Gastrocnemius medialis (tissue), 4 donors: ENCODE results near the gene FDPS. TPM values are rescaled to one million over a fixed set of nuclear protein-coding genes. Genes with fewer than 3 reads are reported as not detected.
A peak's percentile ranks its signal among the peaks of the same experiment; 100 is the strongest.

Source experiments
- ATAC-seq, 2 donors: fragments of 150-250 bp; one replicate each; pipeline ENCODE4 v1.9.1; 2016
- DNase-seq, 2 donors: peaks; one replicate each; pipeline ENCODE4 v3.0.0-alpha.2; 2019
- H3K27ac ChIP-seq, 4 donors: fragments of 200-600 bp; sonication (generic); 1 replicate in 1 of 4; 2 replicates in 3 of 4; pipeline ENCODE4 v1.5.1; 2016 to 2018; ENCODE audit warnings: mild to moderate bottlenecking in 2 of 4, moderate library complexity in 1 of 4
- H3K27me3 ChIP-seq, 3 donors: fragments of 200-600 bp; sonication (generic) in 2 of 3; 1 replicate in 1 of 3; 2 replicates in 2 of 3; pipeline versions ENCODE4 v1.5.1 to v1.6.0; 2016 to 2019; ENCODE audit warnings: mild to moderate bottlenecking in 1 of 3, moderate library complexity in 1 of 3
- H3K36me3 ChIP-seq, 2 donors: fragments of 200-600 bp; sonication (generic) in 1 of 2; one replicate each; pipeline ENCODE4 v1.5.1; 2017 to 2018
- H3K4me1 ChIP-seq, 2 donors: fragments of 200-600 bp; sonication (generic) in 1 of 2; one replicate each; pipeline ENCODE4 v1.5.1; 2016 to 2017; ENCODE audit warnings: mild to moderate bottlenecking in 2 of 2
- H3K4me3 ChIP-seq, 4 donors: fragments of 200-600 bp; sonication (generic) in 3 of 4; 1 replicate in 1 of 4; 2 replicates in 3 of 4; pipeline ENCODE4 v1.5.1; 2016 to 2019; ENCODE audit warnings: mild to moderate bottlenecking in 2 of 4
- H3K9me3 ChIP-seq, 3 donors: fragments of 200-600 bp; sonication (generic) in 2 of 3; 1 replicate in 1 of 3; 2 replicates in 2 of 3; pipeline ENCODE4 v1.5.1; 2016 to 2019
- CTCF ChIP-seq, 5 experiments: fragments of 450-650 bp in 3 of 5; fragments of 200-600 bp in 2 of 5; sonication (generic) in 2 of 5; IDR thresholded peaks in 4 of 5; conservative IDR thresholded peaks in 1 of 5; 1 replicate in 4 of 5; 2 replicates in 1 of 5; pipeline ENCODE4 v1.5.1; 2016 to 2019; ENCODE audit warnings: antibody characterized with exemption in 5 of 5, mild to moderate bottlenecking in 3 of 5, moderate library complexity in 3 of 5
- POLR2A ChIP-seq, 2 donors: fragments of 450-650 bp; IDR thresholded peaks; one replicate each; pipeline ENCODE4 v1.6.1; 2017; ENCODE audit warnings: antibody characterized with exemption in 2 of 2, mild to moderate bottlenecking in 2 of 2, moderate library complexity in 2 of 2
- in situ Hi-C, 4 donors: fragments of 200-750 bp; cut with MboI; loops; one replicate each; pipeline versions ENCODE4 v1.15.0 to v1.8.0; 2017; ENCODE audit warnings: low sequenced_read_pairs in 4 of 4
- intact Hi-C: fragments of 100-400 bp; cut with DNase I; formaldehyde crosslinking; loops from one replicate; pipeline ENCODE4 v1.15.1; 2023; ENCODE audit warnings: low total_unique reads
- total RNA-seq, 4 donors: library from RNA; depleted of rRNA; stranded (reverse); fragments of >200 nt; gene quantifications; one replicate each; pipeline versions ENCODE4 v1.1.0 to v1.2.3, GENCODE V29; 2016

Gene FDPS
- total RNA-seq, 4 donors from 2014 or later: 47.6 to 65.4 (median 49.1) TPM

DNA sequence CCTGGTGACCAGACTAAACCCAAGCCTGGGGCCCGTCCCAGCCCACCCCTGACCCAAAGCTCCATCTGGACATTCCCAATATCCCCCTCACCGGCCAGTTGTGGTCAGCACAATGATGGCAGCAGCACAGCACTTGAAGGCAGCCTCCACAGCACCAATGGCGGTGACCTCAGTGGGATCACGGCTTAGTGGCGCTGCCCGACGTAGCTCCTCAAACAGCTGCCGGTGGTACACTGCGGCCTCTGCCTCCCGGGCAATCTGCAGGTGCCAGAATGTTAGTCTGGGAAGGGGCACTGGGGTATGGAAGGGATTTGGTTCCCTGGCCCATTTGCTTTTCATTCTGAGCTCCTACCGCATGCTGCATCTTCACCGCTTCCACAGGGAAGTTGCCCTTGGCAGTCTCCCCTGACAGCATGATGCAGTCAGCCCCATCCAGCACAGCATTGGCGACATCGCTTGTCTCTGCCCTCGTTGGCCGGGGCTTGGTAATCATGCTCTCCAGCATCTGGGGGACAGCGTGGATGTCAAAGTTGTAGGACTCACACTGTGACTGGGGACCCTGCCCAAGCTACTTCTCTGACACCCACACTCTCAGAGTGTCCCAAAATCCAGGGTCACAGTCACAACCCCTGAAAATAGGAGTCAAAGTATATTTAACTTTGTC lies 15.4 kb upstream of the FDPS start:
- no peak overlapping the region for H3K4me3 ChIP-seq
- intact Hi-C loops: no loop called here
- in situ Hi-C loops: no loop called here
- H3K27me3 ChIP-seq: peaks cover 17 to 25% (median 24%) of the 10 kb centered on the region in 3 donors
- no peaks in the 10 kb centered on the region for H3K4me1 ChIP-seq
- DNase-seq (no peak), ATAC-seq (no peak)
- H3K9me3 ChIP-seq: no peaks in the 10 kb centered on the region
- H3K27ac ChIP-seq: no peak overlapping the region
- H3K36me3 ChIP-seq: no peaks in the 10 kb centered on the region
- TF ChIP-seq POLR2A (IDR thresholded peaks at IDR 0.05): no peak
- no peak for TF ChIP-seq CTCF (IDR thresholded peaks at IDR 0.05 in 4 of 5, conservative IDR thresholded peaks at IDR 0.05 in 1 of 5)

- DNase-seq (no peak), ATAC-seq (no peak)
- TF ChIP-seq CTCF (IDR thresholded peaks at IDR 0.05 in 4 of 5, conservative IDR thresholded peaks at IDR 0.05 in 1 of 5) (no peak), POLR2A (IDR thresholded peaks at IDR 0.05) (no peak)
- Histone ChIP-seq H3K27ac (no peak overlapping the region), H3K4me1 (no peaks in the 10 kb centered on the region), H3K4me3 (peak overlapping the region in 2 of 4 donors; percentile 1 to 9), H3K36me3 (no peaks in the 10 kb centered on the region), H3K27me3 (peaks cover 17 to 25% (median 24%) of the 10 kb centered on the region in 3 donors), H3K9me3 (no peaks in the 10 kb centered on the region)
- in situ Hi-C loops: no loop called here
- intact Hi-C loops: no loop called here
Measured at GRCh38 chr1:155294520-155295182, 14.0 kb upstream of the FDPS start.

DNA sequence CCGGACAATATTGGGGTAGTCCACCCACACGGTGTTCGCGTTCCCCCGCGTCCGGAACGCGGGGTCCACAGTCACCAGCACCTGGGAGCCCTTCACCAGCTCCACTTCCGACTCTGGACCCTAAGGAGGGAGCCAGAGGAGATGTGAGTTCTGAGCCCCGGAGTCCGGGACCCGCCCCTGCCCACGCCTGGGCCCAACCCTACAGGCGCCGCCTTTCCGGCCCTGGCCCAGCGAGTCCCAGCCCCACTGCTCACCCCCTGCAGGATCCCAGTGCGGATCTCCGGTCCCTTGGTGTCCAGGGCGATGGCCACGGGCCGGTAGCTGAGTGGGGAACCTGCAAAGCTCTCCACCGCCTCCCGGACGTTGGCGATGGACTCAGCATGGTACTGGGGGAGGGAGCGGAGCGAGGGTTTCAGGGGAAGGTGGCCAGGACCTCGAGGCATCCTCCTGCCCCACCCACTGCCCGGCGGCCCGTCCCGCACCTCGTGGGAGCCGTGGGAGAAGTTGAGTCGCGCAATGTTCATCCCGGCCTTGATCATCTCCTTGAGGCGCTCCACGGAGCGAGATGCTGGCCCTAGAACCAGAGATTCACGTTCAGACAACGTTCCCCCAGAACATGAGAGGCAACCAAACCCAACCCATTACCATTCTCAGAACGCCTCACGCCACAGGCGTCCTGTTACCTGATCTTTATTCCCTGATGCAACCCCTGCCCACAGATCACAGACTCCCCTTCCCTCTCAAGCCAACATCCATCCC lies 13.3 kb upstream of the FDPS start:
- DNase-seq (no peak), ATAC-seq (no peak)
- no peak for TF ChIP-seq CTCF (IDR thresholded peaks at IDR 0.05 in 4 of 5, conservative IDR thresholded peaks at IDR 0.05 in 1 of 5)
- TF ChIP-seq POLR2A (IDR thresholded peaks at IDR 0.05): no peak
- Histone ChIP-seq H3K27ac (no peak overlapping the region), H3K36me3 (no peaks in the 10 kb centered on the region), H3K4me1 (no peaks in the 10 kb centered on the region), H3K9me3 (no peaks in the 10 kb centered on the region), H3K4me3 (peak overlapping the region in 3 of 4 donors; percentile 1 to 9 (median 9)), H3K27me3 (peaks cover 17 to 25% (median 24%) of the 10 kb centered on the region in 3 donors)
- intact Hi-C loops (no loop called here), in situ Hi-C loops (no loop called here)

GRCh38 chr1:155295942-155296267 lies 12.8 kb upstream of the FDPS start:
- in situ Hi-C loops (no loop called here), intact Hi-C loops (no loop called here)
- Histone ChIP-seq H3K4me3 (no peak overlapping the region), H3K27me3 (peaks cover 17 to 25% (median 24%) of the 10 kb centered on the region in 3 donors), H3K4me1 (no peaks in the 10 kb centered on the region), H3K9me3 (no peaks in the 10 kb centered on the region), H3K36me3 (no peaks in the 10 kb centered on the region), H3K27ac (no peak overlapping the region)
- TF ChIP-seq POLR2A (IDR thresholded peaks at IDR 0.05) (no peak), CTCF (IDR thresholded peaks at IDR 0.05 in 4 of 5, conservative IDR thresholded peaks at IDR 0.05 in 1 of 5) (no peak)
- ATAC-seq (no peak), DNase-seq (no peak)
